Measurements from ENCODE around the gene CELF2. TPM values are rescaled to one million over a fixed set of nuclear protein-coding genes. Genes with fewer than 3 reads are reported as not detected.

CELF2 gene
- total RNA-seq, 1 donor from 2014 or later, result 77.6 TPM

GRCh38 chr10:11201911-11202310 lies 184.2 kb downstream of the CELF2 start:
- Mint-ChIP-seq H3K27ac (ENCODE audit: unreplicated experiment) (peak overlapping the region; percentile 52), H3K36me3 (ENCODE audit: low read depth) (peaks cover 64% of the 10 kb centered on the region), H3K4me1 (peaks cover 68% of the 10 kb centered on the region), H3K27me3 (ENCODE audit: low read depth) (no peaks in the 10 kb centered on the region), H3K9me3 (peaks cover 9% of the 10 kb centered on the region), H3K4me3 (no peak overlapping the region)
- DNase-seq (ENCODE audit: low read depth, low spot score), result no peak
- TF ChIP-seq CTCF (conservative IDR thresholded peaks at IDR 0.05), result no peak

DNA sequence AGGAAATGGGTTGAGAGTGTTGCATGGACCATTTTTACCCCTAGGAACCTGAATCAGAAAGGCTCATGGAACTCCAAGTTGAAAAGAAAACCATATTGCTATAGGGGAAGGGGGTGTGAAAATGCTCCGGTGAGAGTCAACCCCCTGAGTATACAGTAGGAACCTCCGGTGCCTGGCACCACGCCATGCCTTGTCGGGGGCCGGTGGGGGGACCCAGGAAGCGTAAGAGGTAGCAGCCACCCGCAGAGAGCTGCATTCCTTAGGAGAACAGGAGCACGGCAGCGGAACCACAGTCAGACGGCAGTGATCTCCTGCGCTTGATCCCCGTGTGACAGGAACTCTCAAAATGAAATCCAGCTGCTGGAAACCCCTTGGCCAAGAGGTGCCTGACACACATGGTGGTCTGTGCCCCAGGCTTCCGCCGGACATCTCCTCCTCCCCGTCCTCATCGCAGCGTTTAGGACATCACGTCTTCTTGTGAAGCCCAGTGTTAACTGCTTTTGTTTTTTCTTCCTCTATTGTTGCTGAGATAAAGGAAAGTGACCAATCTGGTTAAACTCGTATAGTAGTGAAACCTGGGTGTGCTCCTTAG lies 186.8 kb downstream of the CELF2 start:
- H3K9me3 Mint-ChIP-seq, result peaks cover 9% of the 10 kb centered on the region
- peaks cover 69% of the 10 kb centered on the region for H3K36me3 Mint-ChIP-seq (ENCODE audit: low read depth)
- no peak overlapping the region for H3K4me3 Mint-ChIP-seq
- DNase-seq (ENCODE audit: low read depth, low spot score), result no peak
- H3K27me3 Mint-ChIP-seq (ENCODE audit: low read depth), result no peaks in the 10 kb centered on the region
- no peak for TF ChIP-seq CTCF (conservative IDR thresholded peaks at IDR 0.05)
- peaks cover 76% of the 10 kb centered on the region for H3K4me1 Mint-ChIP-seq
- peak overlapping the region; percentile 89 for H3K27ac Mint-ChIP-seq (ENCODE audit: unreplicated experiment)

- peaks cover 65% of the 10 kb centered on the region for H3K36me3 Mint-ChIP-seq (ENCODE audit: low read depth)
- no peaks in the 10 kb centered on the region for H3K27me3 Mint-ChIP-seq (ENCODE audit: low read depth)
- H3K9me3 Mint-ChIP-seq, result peaks cover 9% of the 10 kb centered on the region
- H3K4me1 Mint-ChIP-seq, result peaks cover 83% of the 10 kb centered on the region
- no peak overlapping the region for H3K27ac Mint-ChIP-seq (ENCODE audit: unreplicated experiment)
- DNase-seq (ENCODE audit: low read depth, low spot score), result no peak
- no peak for TF ChIP-seq CTCF (conservative IDR thresholded peaks at IDR 0.05)
- no peak overlapping the region for H3K4me3 Mint-ChIP-seq
These were observed 187.5 kb downstream of the CELF2 start for GRCh38 chr10:11205030-11205772.

GRCh38 chr10:11206676-11207559 lies 189.2 kb downstream of the CELF2 start:
- no peaks in the 10 kb centered on the region for H3K27me3 Mint-ChIP-seq (ENCODE audit: low read depth)
- H3K36me3 Mint-ChIP-seq (ENCODE audit: low read depth), result peaks cover 48% of the 10 kb centered on the region
- H3K4me1 Mint-ChIP-seq, result peaks cover 97% of the 10 kb centered on the region
- TF ChIP-seq CTCF (conservative IDR thresholded peaks at IDR 0.05), result no peak
- no peak for DNase-seq (ENCODE audit: low read depth, low spot score)
- peak overlapping the region; percentile 29 for H3K4me3 Mint-ChIP-seq
- H3K9me3 Mint-ChIP-seq, result peaks cover under 1% of the 10 kb centered on the region
- H3K27ac Mint-ChIP-seq (ENCODE audit: unreplicated experiment), result peak overlapping the region; percentile 78

GRCh38 chr10:11207560-11207844 lies 189.8 kb downstream of the CELF2 start:
- Mint-ChIP-seq H3K27me3 (ENCODE audit: low read depth) (no peaks in the 10 kb centered on the region), H3K36me3 (ENCODE audit: low read depth) (peaks cover 42% of the 10 kb centered on the region), H3K9me3 (no peaks in the 10 kb centered on the region), H3K4me3 (peak overlapping the region; percentile 29), H3K4me1 (peaks cover 97% of the 10 kb centered on the region), H3K27ac (ENCODE audit: unreplicated experiment) (no peak overlapping the region)
- DNase-seq (ENCODE audit: low read depth, low spot score), result no peak
- TF ChIP-seq CTCF (conservative IDR thresholded peaks at IDR 0.05), result no peak
